Gastroesophageal sphincter (tissue), 4 donors: ENCODE measurements around the gene FBXL19. TPM values are rescaled to one million over a fixed set of nuclear protein-coding genes. Genes with fewer than 3 reads are reported as not detected.

Experiments
- ATAC-seq: fragments of 150-250 bp; one replicate; pipeline ENCODE4 v1.9.1; 2016; ENCODE audit warnings: mild to moderate bottlenecking, moderate library complexity
- H3K27ac ChIP-seq, 4 donors: fragments of 200-600 bp; sonication (generic) in 3 of 4; 1 replicate in 3 of 4; 2 replicates in 1 of 4; pipeline ENCODE4 v1.5.1; 2016 to 2019
- H3K27me3 ChIP-seq: fragments of 200-600 bp; sonication (generic); one replicate; pipeline ENCODE4 v1.5.1; 2019
- H3K36me3 ChIP-seq, 2 donors: fragments of 200-600 bp; sonication (generic); one replicate each; pipeline ENCODE4 v1.5.1; 2019; ENCODE audit warnings: control low read depth in 1 of 2
- H3K4me1 ChIP-seq, 3 donors: fragments of 200-600 bp; sonication (generic); 1 replicate in 2 of 3; 2 replicates in 1 of 3; pipeline ENCODE4 v1.5.1; 2016 to 2019; ENCODE audit warnings: control low read depth in 2 of 3
- H3K4me3 ChIP-seq, 2 donors: fragments of 200-600 bp; sonication (generic); one replicate each; pipeline ENCODE4 v1.5.1; 2019; ENCODE audit warnings: mild to moderate bottlenecking in 1 of 2, moderate library complexity in 1 of 2
- H3K9me3 ChIP-seq, 3 donors: fragments of 200-600 bp; sonication (generic); one replicate each; pipeline ENCODE4 v1.5.1; 2017 to 2019; ENCODE audit warnings: control low read depth in 2 of 3
- EP300 ChIP-seq: sonication (generic); formaldehyde crosslinking; IDR thresholded peaks from one replicate; pipeline ENCODE4 v1.6.1; 2017; ENCODE audit warnings: antibody characterized with exemption, mild to moderate bottlenecking
- POLR2A ChIP-seq, 2 donors: fragments of 450-650 bp; IDR thresholded peaks; one replicate each; pipeline ENCODE4 v1.6.1; 2017; ENCODE audit warnings: antibody characterized with exemption in 2 of 2, mild to moderate bottlenecking in 2 of 2, moderate library complexity in 1 of 2
- POLR2AphosphoS5 ChIP-seq: sonication (generic); formaldehyde crosslinking; IDR thresholded peaks from one replicate; pipeline ENCODE4 v1.6.1; 2017; ENCODE audit warnings: antibody characterized with exemption
- WGBS, 2 donors: methylation state at CpG; one replicate each; pipeline ENCODE4 v1.1.5; 2018; ENCODE audit warnings: low coverage in 1 of 2; 5-methylcytosine and 5-hydroxymethylcytosine counted together
- total RNA-seq, 4 donors: library from RNA; depleted of rRNA; stranded (reverse); fragments of >200 nt; gene quantifications; one replicate each; pipeline ENCODE4 v1.1.0, GENCODE V29; 2016
- TF ChIP-seq, protein P1 (sequence below), 4 experiments: fragments of 200-600 bp in 2 of 4; fragments of 450-650 bp in 2 of 4; sonication (generic) in 1 of 4; IDR thresholded peaks; one replicate each; pipeline ENCODE4 v1.5.1; 2017 to 2019; ENCODE audit warnings: antibody characterized with exemption in 4 of 4, mild to moderate bottlenecking in 2 of 4, moderate library complexity in 2 of 4

The FBXL19 gene
- total RNA-seq, 4 donors from 2014 or later: 10.0 to 23.5 (median 11.9) TPM

DNA sequence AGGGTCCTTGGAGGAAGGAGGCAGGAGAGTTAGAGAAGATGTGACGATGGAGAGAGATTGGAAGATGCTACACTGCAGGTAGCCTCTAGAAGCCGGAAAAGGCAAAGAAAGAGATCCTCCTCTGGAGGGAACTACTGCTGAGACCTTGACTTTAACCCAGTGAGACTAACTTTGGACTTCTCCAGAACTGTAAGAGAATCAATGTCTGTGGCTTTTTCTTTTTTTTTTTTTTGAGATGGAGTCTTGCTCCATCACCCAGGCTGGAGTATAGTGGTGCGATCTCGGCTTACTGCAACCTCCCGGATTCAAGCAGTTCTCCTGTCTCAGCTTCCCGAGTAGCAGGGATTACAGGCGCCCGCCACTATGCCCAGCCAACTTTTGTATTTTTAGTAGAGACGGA is 38.2 kb upstream of the FBXL19 start:
- no peak for ATAC-seq
- Histone ChIP-seq H3K9me3 (no peaks in the 10 kb centered on the region), H3K36me3 (peaks cover 0 to 90% of the 10 kb centered on the region in 2 donors), H3K27me3 (no peaks in the 10 kb centered on the region), H3K4me1 (no peaks in the 10 kb centered on the region), H3K4me3 (no peak overlapping the region), H3K27ac (no peak overlapping the region)
- TF ChIP-seq EP300 (no peak), POLR2AphosphoS5 (no peak), POLR2A (IDR thresholded peaks at IDR 0.05) (no peak)
- TF ChIP-seq, protein P1, sequence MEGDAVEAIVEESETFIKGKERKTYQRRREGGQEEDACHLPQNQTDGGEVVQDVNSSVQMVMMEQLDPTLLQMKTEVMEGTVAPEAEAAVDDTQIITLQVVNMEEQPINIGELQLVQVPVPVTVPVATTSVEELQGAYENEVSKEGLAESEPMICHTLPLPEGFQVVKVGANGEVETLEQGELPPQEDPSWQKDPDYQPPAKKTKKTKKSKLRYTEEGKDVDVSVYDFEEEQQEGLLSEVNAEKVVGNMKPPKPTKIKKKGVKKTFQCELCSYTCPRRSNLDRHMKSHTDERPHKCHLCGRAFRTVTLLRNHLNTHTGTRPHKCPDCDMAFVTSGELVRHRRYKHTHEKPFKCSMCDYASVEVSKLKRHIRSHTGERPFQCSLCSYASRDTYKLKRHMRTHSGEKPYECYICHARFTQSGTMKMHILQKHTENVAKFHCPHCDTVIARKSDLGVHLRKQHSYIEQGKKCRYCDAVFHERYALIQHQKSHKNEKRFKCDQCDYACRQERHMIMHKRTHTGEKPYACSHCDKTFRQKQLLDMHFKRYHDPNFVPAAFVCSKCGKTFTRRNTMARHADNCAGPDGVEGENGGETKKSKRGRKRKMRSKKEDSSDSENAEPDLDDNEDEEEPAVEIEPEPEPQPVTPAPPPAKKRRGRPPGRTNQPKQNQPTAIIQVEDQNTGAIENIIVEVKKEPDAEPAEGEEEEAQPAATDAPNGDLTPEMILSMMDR (IDR thresholded peaks at IDR 0.05): no peak
- WGBS, 2 donors: 67 to 88% methylated on average over 1 to 6 of the region's 9 CpGs

DNA sequence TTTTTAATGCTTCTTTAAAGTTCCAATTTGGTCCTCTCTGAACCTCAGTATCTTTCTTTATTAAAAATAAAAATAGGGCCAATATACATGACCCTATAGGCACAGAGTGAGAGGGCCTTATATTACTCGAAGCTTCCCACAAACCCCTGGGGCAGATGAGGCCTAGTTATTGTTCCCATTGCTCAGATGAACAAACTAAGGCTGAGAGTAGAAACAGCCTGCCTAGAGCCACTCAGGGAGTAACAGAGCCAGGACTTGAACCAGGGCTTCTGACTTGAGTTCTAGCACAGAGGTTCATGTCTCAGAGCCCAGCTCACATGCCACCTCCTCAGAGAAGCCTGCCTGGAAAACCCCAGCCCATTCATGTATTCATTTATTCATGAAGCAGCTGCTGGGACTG is 37.2 kb upstream of the FBXL19 start:
- ATAC-seq: no peak
- Histone ChIP-seq H3K4me3 (no peak overlapping the region), H3K9me3 (no peaks in the 10 kb centered on the region), H3K27me3 (no peaks in the 10 kb centered on the region), H3K4me1 (no peaks in the 10 kb centered on the region), H3K27ac (no peak overlapping the region), H3K36me3 (peaks cover 0 to 91% of the 10 kb centered on the region in 2 donors)
- 88% methylated on average over 1 of the region's 1 CpG; no CpG with 5 or more reads in 1 of the 2 donors for WGBS, 2 donors
- no peak for TF ChIP-seq POLR2AphosphoS5
- TF ChIP-seq POLR2A (IDR thresholded peaks at IDR 0.05): no peak
- TF ChIP-seq EP300: no peak
- TF ChIP-seq, protein P1 (IDR thresholded peaks at IDR 0.05): no peak

DNA sequence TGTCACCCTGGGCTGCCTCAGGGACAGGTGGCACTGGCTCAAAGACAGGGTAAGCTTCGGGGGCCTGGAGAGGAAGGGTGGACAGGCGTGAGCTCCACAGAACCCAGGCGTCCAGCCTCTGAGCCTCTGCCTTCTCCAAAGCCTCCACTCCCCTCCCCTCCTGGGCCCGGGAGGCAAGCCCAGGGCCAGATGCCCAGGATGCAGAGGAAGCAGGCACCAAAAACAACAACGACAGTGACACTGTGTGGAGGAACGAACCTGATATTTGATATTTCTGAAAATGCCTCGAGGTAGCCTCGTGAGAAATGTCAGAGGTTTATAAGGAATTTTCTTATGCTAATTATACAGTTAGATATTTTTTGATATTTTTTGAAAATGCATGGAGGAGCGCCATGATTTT is 35.4 kb upstream of the FBXL19 start:
- Histone ChIP-seq H3K4me3 (no peak overlapping the region), H3K9me3 (no peaks in the 10 kb centered on the region), H3K36me3 (peaks cover 0 to 93% of the 10 kb centered on the region in 2 donors), H3K27ac (no peak overlapping the region), H3K27me3 (no peaks in the 10 kb centered on the region), H3K4me1 (peaks cover 0 to 8% (median 5%) of the 10 kb centered on the region in 3 donors)
- no peak for TF ChIP-seq EP300
- TF ChIP-seq, protein P1 (IDR thresholded peaks at IDR 0.05): no peak
- no peak for TF ChIP-seq POLR2A (IDR thresholded peaks at IDR 0.05)
- no peak for TF ChIP-seq POLR2AphosphoS5
- no peak for ATAC-seq
- WGBS, 2 donors: 62 to 83% methylated on average over 4 to 5 of the region's 9 CpGs

DNA sequence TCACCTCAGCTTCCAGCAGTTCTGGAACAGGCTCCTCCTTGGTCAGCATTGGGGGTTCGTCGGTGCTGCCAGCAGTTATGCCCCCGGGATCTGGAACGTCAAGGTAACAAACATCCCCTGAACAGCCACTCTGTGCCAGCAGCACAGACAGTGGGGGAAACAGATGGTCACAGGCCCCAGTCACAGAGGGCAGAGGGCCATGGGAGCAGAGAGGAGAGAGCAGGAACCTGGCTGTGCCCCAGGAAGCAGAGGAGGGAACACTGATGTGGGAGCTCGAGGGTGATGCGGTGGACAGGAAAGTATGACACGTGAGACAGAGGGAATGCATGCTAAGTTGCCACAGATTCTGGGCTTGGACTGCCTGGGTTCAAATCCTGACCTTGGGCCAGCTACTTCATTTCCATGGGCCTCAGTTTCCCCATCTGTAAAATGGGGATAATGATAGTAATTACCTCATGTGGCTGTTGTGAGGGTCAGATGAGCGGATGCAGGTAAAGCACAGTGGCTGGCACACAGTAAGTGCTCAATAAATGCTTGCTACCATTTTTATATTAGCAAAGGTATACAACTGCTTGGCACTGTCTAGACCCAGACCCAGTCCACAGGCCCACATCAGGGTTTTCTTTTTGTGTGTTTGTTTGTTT is 34.4 kb upstream of the FBXL19 start:
- ATAC-seq: peak; percentile 22

More for the DNA sequence above, 34.4 kb upstream of the FBXL19 start:
- no peak for TF ChIP-seq EP300
- TF ChIP-seq POLR2AphosphoS5: no peak
- TF ChIP-seq POLR2A (IDR thresholded peaks at IDR 0.05): no peak
- TF ChIP-seq, protein P1 (IDR thresholded peaks at IDR 0.05): no peak
- no peaks in the 10 kb centered on the region for H3K9me3 ChIP-seq
- H3K4me3 ChIP-seq: no peak overlapping the region
- no peak overlapping the region for H3K27ac ChIP-seq
- H3K36me3 ChIP-seq: peaks cover 0 to 86% of the 10 kb centered on the region in 2 donors
- H3K4me1 ChIP-seq: peaks cover 0 to 14% (median 9%) of the 10 kb centered on the region in 3 donors
- 86 to 89% methylated on average over 3 to 4 of the region's 8 CpGs for WGBS, 2 donors
- no peaks in the 10 kb centered on the region for H3K27me3 ChIP-seq
